Measurements from ENCODE around the gene G3BP2. TPM values are rescaled to one million over a fixed set of nuclear protein-coding genes. Genes with fewer than 3 reads are reported as not detected.
"Not testable (repeated sequence)": the region's sequence is repeated elsewhere in the genome, so short reads cannot be mapped to it uniquely, and the experiment has no call there.

The G3BP2 gene
- total RNA-seq = 100 to 1,000 TPM; 137 to 245 (median 178) TPM

DNA sequence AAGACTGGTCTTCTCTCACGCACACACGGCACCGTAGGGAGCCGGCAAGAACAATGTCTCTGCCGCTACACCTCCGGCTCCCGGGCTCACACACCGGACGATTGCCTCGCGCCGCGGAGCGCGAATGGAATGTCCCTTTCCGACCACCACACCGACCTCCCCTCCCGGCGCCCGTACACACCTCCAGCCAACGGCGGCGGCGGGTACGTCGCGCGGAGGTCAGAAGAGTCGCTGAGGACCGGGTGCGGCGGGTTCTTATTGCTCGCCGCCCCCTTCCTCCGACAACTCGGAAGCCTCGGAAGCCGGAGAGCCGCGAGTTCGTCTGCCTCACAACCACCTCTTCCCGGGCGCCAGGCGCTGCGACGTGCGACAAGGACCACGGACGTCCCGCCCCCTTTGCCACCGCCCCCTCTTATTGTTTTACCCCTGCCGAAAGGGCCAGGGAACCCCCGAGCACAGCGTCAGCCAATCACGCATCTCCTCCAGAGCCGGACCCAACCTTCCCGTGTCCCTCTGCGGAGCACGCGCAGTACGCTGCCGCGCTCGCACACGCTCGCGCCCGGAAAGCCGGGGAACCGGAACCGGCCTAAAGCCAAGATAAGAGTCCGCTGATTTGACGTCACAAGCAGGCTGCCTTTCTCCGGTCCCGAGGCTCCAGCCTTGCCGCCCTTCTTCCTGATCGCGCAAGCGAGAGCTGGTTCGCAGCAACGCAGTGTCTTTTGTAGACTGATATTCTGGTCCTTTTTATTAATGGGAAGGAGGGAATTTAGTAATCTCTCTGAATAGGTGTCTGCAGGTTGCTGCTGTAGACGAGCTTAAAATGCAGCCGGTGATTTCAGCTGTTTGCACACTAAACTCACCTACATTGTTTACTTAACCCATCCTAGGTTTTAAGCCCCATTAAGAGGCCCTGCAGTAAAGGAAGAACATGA lies at the start of gene G3BP2:
TSS of gene G3BP2 (minus strand) at position 385 of the 932 bp plus-strand sequence. CDS start 11,386 bp downstream, outside the sequence.
- peak within 1 kb of the TSS; percentile 73 to 83 (median 78) for H3K4me3 ChIP-seq
- in situ Hi-C loops (cut with MboI; ENCODE audit: low pct_unique_long_range_greater_than_20kb in 2 of 9, low sequenced_read_pairs in 9 of 9, unreplicated experiment in 9 of 9) = loop anchor here in 1 of 9 experiments (25.0 kb wide), 1 partner anchor 114 kb away; no protein-coding TSS in a partner anchor
- peak within 1 kb of the TSS; percentile 90 to 91 for H3K27ac ChIP-seq
- peaks cover 13 to 27% of the 10 kb centered on the region in 2 donors for H3K4me1 ChIP-seq (replicated peaks in 1 of 2)
- 0% methylated on average over 2 to 16 of the region's 83 CpGs; no CpG with 5 or more reads in 2 of the 10 experiments for WGBS, 10 experiments
- peak; percentile 91 to 97 (median 95) for ATAC-seq (replicated peaks in 6 of 8)

DNA sequence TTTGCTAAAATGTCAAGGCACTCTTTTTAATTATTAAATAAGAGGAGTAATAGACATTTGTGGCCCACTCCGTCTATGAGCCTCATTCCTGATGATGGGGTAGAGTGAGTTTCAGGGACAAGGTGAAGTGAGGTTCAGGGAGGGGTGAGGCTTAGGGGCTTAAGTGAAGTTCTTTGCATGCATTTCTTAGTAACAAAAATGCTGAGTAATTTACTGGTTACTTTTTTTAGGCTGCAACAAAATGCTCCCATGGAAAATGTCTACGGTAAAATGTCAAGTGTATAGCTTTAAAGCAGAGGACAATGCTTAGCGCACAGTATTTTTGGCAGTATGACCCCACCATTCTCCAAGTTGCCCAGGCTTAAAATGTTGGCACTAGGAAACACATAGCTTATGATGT lies 49.2 kb upstream of the G3BP2 start:
- Histone ChIP-seq H3K27ac (no peak overlapping the region), H3K4me1 (replicated peaks in 1 of 2) (peaks cover 16 to 19% of the 10 kb centered on the region in 2 donors), H3K4me3 (peak overlapping the region in 3 of 5 donors; percentile 55 to 78 (median 71))
- in situ Hi-C loops (cut with MboI; ENCODE audit: low pct_unique_long_range_greater_than_20kb in 2 of 9, low sequenced_read_pairs in 9 of 9, unreplicated experiment in 9 of 9) = no loop called here
- no peak for ATAC-seq (replicated peaks in 6 of 8)
- WGBS, 10 experiments = 43 to 100% (median 67%) methylated on average over 1 to 3 of the region's 3 CpGs

DNA sequence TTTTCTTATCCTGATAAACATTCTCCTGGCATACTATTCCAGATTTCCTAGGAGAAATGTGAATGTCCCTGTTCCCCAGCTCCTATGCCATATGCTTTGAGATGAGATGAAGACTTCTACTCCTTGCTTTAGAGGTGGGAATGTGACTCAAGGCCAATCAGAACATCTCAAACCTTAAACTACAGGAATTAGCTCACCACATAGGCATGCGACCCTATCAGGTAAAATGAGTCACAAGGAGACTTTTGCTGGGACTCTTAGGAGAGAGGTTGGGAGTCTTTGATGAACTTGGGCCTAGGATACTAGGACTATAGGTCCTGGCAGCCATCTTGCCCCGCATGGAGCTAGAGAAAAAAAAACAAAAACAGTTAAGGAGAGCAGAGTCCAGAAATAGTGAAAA lies 45.3 kb upstream of the G3BP2 start:
- Histone ChIP-seq H3K4me3 (no peak overlapping the region), H3K27ac (no peak overlapping the region), H3K4me1 (replicated peaks in 1 of 2) (peaks cover 9 to 10% of the 10 kb centered on the region in 2 donors)
- no peak for ATAC-seq (replicated peaks in 6 of 8)
- in situ Hi-C loops (cut with MboI; ENCODE audit: low pct_unique_long_range_greater_than_20kb in 2 of 9, low sequenced_read_pairs in 9 of 9, unreplicated experiment in 9 of 9) = no loop called here
- WGBS, 10 experiments = 71 to 100% (median 100%) methylated on average over 1 to 2 of the region's 2 CpGs; no CpG with 5 or more reads in 4 of the 10 experiments

DNA sequence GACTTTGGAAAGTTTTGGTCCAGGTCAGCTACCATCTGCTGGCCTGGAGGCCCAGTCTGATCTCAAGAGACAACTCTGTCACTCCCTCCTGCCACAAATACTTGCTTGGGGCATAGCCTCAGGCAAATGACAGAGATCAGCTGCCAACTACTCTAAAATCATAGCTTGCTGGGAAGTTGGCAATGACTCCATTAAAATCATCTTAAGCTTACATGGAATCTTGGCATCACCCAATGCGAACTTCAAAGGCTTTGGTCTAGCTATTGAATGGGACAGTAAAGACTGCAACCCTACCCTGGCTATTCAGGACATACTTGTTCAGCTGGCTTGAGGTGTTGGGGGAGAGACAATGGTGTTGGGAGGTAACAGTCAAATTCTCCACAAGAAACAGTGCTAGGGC lies 44.2 kb upstream of the G3BP2 start:
- Histone ChIP-seq H3K4me3 (no peak overlapping the region), H3K27ac (no peak overlapping the region), H3K4me1 (replicated peaks in 1 of 2) (peaks cover 3 to 4% of the 10 kb centered on the region in 2 donors)
- in situ Hi-C loops (cut with MboI; ENCODE audit: low pct_unique_long_range_greater_than_20kb in 2 of 9, low sequenced_read_pairs in 9 of 9, unreplicated experiment in 9 of 9) = no loop called here
- WGBS, 10 experiments = 100% methylated on average over 1 of the region's 1 CpG; no CpG with 5 or more reads in 6 of the 10 experiments
- ATAC-seq (replicated peaks in 6 of 8) = no peak

DNA sequence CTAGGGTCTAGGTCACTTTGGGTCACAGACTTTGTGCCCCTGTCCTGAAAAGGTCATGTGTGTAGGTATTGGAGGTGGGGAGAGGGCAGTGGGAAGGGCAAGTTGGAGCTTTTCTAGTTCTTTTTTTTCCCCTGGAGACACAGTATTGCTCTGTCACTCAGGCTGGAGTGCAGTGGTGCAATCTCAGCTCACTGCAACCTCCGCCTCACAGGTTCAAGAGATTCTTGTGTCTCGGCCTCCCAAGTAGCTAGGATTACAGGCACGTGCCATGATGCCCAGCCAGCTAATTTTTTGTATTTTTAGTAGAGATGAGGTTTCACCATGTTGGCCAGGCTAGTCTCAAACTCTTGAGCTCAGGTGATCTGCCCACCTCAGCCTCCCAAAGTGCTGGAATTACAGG lies 42.8 kb upstream of the G3BP2 start:
- H3K4me1 ChIP-seq (replicated peaks in 1 of 2); in situ Hi-C loops (cut with MboI; ENCODE audit: low pct_unique_long_range_greater_than_20kb in 2 of 9, low sequenced_read_pairs in 9 of 9, unreplicated experiment in 9 of 9); H3K4me3 ChIP-seq; H3K27ac ChIP-seq; ATAC-seq (replicated peaks in 6 of 8): not testable (repeated sequence)
- WGBS, 10 experiments = 60 to 100% (median 91%) methylated on average over 1 to 3 of the region's 3 CpGs; no CpG with 5 or more reads in 4 of the 10 experiments

DNA sequence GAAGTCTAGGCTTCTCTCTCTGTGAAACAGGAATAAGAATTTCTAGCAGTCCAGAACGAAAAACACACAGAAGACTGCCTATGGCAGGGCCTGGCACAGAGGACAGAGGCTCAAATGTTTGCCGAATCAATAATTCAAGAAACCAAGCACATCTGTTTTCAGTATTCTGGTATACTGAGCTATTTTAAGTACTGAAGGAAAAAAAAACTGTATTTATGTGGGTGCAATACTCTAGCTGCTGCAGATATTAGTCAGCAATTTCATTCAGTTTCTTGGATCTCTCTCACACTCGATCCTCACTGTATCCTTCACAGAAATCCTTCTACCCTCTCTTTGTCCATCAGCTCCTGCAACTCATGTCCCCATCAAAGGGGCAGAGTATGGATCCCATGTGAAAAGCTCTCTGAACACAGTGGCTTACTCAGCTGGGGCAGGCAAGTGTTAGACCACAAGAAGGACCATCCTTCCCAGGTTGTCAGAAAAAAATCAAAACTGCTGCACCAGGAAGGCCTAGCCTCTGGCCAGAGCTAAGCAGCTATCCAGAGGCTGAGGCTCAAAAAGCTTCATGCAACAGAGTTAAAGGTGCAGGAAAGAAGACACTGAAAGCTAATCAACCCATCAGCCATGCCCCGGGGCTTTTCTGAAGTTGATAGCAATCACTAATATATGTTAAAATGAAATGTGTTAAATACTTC lies 42.0 kb upstream of the G3BP2 start:
- peak; percentile 20 to 72 (median 40) for ATAC-seq (replicated peaks in 6 of 8)
- Histone ChIP-seq H3K4me3 (no peak overlapping the region), H3K4me1 (replicated peaks in 1 of 2) (peaks cover 0 to 3% of the 10 kb centered on the region in 2 donors), H3K27ac (no peak overlapping the region)
- 0 to 91% (median 50%) methylated on average over 1 to 4 of the region's 4 CpGs; no CpG with 5 or more reads in 1 of the 10 experiments for WGBS, 10 experiments
- in situ Hi-C loops (cut with MboI; ENCODE audit: low pct_unique_long_range_greater_than_20kb in 2 of 9, low sequenced_read_pairs in 9 of 9, unreplicated experiment in 9 of 9) = no loop called here

DNA sequence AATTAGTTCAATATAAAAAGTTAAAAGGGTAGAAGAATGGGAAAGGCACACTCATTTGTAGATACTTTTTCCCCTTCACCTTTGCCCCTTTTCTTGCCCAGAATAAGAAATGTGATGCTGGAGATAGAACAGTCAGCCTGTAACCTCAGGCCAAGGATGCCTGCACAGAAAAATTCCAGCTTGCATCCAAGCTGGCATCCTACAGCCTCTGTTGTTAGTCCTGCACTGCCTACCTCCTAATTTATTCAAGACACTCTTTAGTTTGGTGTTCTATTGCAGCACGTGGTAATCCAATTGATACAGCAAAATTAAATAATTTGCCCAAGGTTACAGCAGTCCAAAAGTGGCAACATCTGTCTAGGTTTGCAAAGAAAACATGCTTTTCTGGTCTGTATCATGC lies 41.5 kb upstream of the G3BP2 start:
- Histone ChIP-seq H3K4me3 (no peak overlapping the region), H3K4me1 (replicated peaks in 1 of 2) (peaks cover 0 to 6% of the 10 kb centered on the region in 2 donors), H3K27ac (no peak overlapping the region)
- in situ Hi-C loops (cut with MboI; ENCODE audit: low pct_unique_long_range_greater_than_20kb in 2 of 9, low sequenced_read_pairs in 9 of 9, unreplicated experiment in 9 of 9) = no loop called here
- ATAC-seq (replicated peaks in 6 of 8) = peak in 4 of 8 experiments; percentile 21 to 50 (median 30)
- 11 to 89% (median 50%) methylated on average over 1 of the region's 1 CpG; no CpG with 5 or more reads in 5 of the 10 experiments for WGBS, 10 experiments

DNA sequence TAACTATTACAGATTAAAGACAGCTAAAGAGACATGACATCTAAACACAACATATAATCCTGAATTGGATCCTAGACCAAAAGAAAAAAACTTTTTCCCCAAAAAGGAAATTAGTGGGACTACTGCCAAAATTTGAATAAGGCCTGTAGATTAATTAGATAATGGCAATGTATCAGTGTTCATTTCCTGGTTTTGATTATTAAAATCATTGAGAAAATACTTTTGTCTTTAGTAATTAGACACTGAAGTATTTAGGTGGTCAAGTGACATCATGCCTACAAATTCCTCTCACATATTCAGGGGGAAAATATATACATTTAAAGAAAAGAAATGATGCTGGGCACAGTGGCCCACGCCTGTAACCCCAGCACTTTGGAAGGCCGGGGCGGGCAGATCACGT lies 40.8 kb upstream of the G3BP2 start:
- H3K4me1 ChIP-seq (replicated peaks in 1 of 2) = peaks cover 0 to 6% of the 10 kb centered on the region in 2 donors
- no peak for ATAC-seq (replicated peaks in 6 of 8)
- WGBS, 10 experiments = 77 to 100% (median 87%) methylated on average over 1 to 4 of the region's 4 CpGs; no CpG with 5 or more reads in 2 of the 10 experiments
- H3K4me3 ChIP-seq = no peak overlapping the region
- in situ Hi-C loops (cut with MboI; ENCODE audit: low pct_unique_long_range_greater_than_20kb in 2 of 9, low sequenced_read_pairs in 9 of 9, unreplicated experiment in 9 of 9) = no loop called here
- H3K27ac ChIP-seq = no peak overlapping the region

DNA sequence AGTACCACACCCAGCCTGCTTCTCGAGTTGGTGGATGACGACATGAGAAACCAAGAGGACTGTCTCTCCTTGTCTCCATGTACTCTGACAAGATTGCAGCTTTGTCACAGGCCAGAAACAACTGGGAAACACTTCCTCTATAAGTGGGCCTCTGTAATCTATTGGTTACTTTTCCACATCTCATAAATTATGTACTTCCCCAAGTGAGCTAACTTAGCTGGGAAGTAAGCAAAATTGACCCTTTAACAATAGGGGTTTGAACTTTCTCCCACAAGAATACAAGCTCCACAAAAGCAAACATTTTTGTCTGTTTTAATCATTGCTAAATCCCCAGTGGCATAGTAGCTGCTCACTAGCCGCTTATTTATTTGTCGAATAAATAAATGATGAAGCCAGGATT lies 37.0 kb upstream of the G3BP2 start:
- ATAC-seq (replicated peaks in 6 of 8) = peak in 3 of 8 experiments; percentile 51 to 72 (median 52)
- Histone ChIP-seq H3K4me1 (replicated peaks in 1 of 2) (peaks cover 0 to 8% of the 10 kb centered on the region in 2 donors), H3K4me3 (no peak overlapping the region), H3K27ac (no peak overlapping the region)
- in situ Hi-C loops (cut with MboI; ENCODE audit: low pct_unique_long_range_greater_than_20kb in 2 of 9, low sequenced_read_pairs in 9 of 9, unreplicated experiment in 9 of 9) = no loop called here
- 67 to 100% (median 80%) methylated on average over 1 to 4 of the region's 4 CpGs; no CpG with 5 or more reads in 1 of the 10 experiments for WGBS, 10 experiments

DNA sequence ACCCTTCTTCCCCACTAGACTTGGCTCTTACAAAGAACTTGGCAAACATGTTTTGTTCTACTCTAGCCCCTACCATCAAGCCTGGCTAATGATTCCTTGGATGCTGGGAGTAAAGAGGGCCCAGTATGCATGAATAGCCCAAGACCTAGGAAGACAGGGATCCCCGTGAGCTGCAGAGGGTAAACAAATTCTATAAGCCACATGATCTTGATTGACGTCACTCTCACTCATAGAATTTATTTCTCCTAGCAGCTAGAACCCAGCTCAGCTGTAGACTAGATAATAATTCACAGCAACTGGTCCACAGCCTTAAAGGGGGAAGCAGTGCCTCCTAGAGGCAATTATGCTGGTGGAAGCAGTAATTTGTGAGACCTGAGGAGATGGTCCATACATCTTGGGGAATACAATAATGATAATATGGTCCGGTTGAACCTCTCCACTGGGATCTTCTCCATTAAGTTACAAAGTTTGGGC lies 35.0 kb upstream of the G3BP2 start:
- Histone ChIP-seq H3K27ac (no peak overlapping the region), H3K4me3 (no peak overlapping the region), H3K4me1 (replicated peaks in 1 of 2) (peaks cover 0 to 9% of the 10 kb centered on the region in 2 donors)
- in situ Hi-C loops (cut with MboI; ENCODE audit: low pct_unique_long_range_greater_than_20kb in 2 of 9, low sequenced_read_pairs in 9 of 9, unreplicated experiment in 9 of 9) = no loop called here
- WGBS, 10 experiments = 74 to 100% (median 80%) methylated on average over 1 to 3 of the region's 3 CpGs; no CpG with 5 or more reads in 4 of the 10 experiments
- peak in 1 of 8 experiments; percentile 44 for ATAC-seq (replicated peaks in 6 of 8)

DNA sequence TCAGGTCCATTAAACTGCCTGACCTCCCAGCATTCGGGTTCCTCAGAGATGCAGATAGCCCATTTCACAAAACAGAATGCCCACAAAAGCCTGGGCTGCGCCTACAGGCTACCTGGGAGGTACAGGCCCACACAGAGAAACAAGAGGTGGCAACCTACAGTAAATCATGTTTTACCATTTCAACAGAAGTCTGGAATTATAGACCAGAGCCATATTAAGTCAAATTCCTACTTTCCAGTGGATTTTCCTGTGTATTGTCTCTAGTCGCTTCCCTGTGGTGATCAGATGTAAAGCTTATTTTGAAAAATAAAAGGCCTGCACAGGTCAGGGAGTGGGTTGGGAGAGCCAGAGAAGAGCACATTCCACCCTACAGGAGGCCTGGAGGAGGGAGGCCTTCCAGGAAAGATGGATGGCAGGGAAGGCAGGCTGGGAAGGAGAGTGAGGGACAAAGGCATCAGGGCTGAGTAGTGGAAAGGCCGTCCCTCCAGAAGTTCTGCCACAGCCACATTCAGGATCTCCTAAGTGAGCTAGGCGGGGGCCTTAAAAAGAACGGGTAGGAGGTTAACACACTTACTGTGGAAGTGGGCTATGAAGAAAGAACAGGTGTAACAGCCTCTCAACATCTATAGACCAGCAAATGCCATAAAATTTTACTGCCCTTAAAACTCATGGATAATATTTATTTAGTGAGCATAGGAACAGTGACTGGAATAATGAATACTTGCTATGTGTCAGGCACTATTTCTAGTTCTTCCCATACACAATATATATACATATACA lies 32.2 kb upstream of the G3BP2 start:
- WGBS, 10 experiments = 25 to 100% (median 67%) methylated on average over 1 to 6 of the region's 6 CpGs; no CpG with 5 or more reads in 1 of the 10 experiments
- H3K4me3 ChIP-seq = no peak overlapping the region
- ATAC-seq (replicated peaks in 6 of 8) = peak in 3 of 8 experiments; percentile 59 to 77 (median 63)
- in situ Hi-C loops (cut with MboI; ENCODE audit: low pct_unique_long_range_greater_than_20kb in 2 of 9, low sequenced_read_pairs in 9 of 9, unreplicated experiment in 9 of 9) = no loop called here
- H3K27ac ChIP-seq = peak overlapping the region in 1 of 2 donors; percentile 47
- peaks cover 0 to 9% of the 10 kb centered on the region in 2 donors for H3K4me1 ChIP-seq (replicated peaks in 1 of 2)

DNA sequence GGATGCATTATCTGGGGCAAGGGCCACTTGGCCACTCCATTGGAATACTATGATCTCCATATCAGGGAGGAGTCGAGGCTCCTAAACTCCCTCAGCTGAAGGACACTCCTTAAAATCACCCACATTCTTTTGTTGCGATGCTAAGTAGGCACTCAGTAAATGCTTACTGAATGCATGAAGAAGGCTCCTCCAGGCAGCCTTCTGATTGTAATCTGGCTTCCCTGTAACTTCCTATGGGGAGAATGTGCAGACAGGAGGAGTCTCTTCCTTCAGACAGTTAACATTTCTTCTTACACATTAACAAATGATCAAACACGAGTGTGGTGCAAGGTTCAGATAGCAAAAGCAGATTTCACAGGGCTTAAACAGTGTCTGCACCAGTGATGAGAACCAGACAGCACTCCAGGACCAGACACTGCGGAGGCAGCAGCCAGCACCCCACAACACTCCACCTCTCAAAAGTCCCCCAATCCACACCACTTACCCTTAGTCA lies 29.8 kb upstream of the G3BP2 start:
- 0 to 100% (median 50%) methylated on average over 1 to 3 of the region's 4 CpGs; no CpG with 5 or more reads in 3 of the 10 experiments for WGBS, 10 experiments
- H3K4me3 ChIP-seq = no peak overlapping the region
- peaks cover 0 to 6% of the 10 kb centered on the region in 2 donors for H3K4me1 ChIP-seq (replicated peaks in 1 of 2)
- no peak overlapping the region for H3K27ac ChIP-seq
- peak in 1 of 8 experiments; percentile 64 for ATAC-seq (replicated peaks in 6 of 8)
- in situ Hi-C loops (cut with MboI; ENCODE audit: low pct_unique_long_range_greater_than_20kb in 2 of 9, low sequenced_read_pairs in 9 of 9, unreplicated experiment in 9 of 9) = no loop called here

Measured in motor neuron (in vitro differentiated cells).